HG02763 (cell line): ENCODE results near the gene CRPPA.
"Not testable (repeated sequence)": the region's sequence is repeated elsewhere in the genome, so short reads cannot be mapped to it uniquely, and the experiment has no call there.

Experiments used
- ATAC-seq: cut with Tn5 transposase; IDR thresholded peaks from one replicate; pipeline ENCODE4 v1.9.1; 2021; ENCODE audit warnings: mild to moderate bottlenecking, moderate library complexity; ENCODE audit not compliant: unreplicated experiment

The CRPPA gene

GRCh38 chr7:16421333-16422102 lies at the start of gene CRPPA:
CRPPA (minus strand) TSS chr7:16421538; CDS start chr7:16421322, 216 bp downstream.
- peak; percentile 32 for ATAC-seq

GRCh38 chr7:16465469-16466361 lies 44.4 kb upstream of the CRPPA start, which contains the start of gene SOSTDC1:
SOSTDC1 (minus strand) TSS chr7:16465738; CDS start chr7:16465668, 70 bp downstream.
- ATAC-seq = no peak

DNA sequence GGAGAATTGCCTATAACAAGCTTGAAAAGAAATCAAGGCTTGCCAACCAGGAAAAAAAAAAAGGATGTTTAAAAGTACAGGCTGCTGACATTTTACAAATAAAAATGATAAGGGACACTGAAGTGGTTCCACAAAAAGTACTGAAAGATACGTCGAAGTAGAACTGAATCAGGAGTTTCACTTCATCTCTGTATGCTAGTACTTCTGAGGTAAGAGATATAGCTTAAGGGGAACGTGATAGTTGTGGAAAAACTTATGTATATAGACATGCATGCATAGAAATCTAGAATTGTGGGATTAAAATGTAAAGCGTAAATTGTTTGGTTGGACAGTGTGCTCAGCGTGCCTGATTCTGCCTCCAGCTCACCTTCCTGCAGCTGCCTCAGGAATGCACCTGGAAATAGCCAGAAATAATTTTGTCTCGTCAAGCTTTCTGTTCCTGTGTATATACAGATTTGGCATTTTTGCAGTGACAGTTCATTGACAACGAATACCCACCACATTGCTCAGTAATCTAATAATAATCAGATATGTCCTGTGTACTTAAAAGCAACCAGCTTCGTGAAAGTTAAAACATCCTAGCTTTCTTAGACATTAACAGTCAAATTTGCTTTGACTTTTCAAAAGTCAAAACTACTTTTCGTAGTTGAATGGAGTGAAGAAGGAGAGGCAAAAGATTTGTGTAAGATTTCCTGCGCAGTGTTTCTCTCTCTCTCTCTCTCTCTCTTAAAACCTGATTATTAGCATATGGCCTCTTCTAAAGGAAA lies 42.8 kb upstream of the CRPPA start:
- no peak for ATAC-seq

DNA sequence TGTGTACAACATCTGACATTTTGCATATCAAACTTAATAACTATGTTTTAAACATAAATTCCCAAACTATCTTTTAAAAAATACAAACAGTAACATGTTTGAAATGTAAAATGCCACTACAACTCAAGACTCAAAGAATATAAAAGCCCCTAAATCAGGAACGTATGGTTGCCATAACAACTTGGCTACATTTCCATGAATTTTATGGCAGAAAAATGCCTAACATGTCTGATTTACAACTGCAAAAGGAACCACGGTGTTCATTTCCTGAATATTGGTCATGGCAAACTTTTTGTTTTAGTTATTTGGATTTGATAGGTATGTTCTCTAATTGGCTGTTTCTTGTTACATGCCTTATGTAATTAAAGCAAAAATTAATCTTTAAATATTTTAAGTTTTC lies 42.2 kb upstream of the CRPPA start:
- ATAC-seq = no peak

DNA sequence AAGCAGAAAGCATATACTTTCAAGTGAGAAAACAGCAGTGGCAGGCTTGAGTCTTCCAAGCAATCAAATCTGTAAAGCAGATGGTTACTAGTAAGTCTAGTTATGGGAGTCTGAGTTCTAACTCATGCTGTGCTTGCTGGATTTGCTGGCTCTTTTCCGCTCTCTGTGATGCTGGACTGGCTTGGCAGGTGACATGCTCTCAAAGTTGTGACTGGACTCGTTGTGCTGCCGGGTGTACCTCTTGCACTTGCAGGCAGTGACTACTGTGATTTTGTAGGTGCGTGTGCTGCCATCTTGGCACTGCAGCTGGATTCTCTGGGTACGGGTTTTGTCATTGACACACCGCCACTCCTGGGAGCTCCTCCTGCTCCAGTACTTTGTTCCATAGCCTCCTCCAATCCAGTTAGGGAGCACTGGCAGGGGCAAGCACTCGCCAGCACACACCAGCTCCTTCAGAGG lies 41.1 kb upstream of the CRPPA start:
- ATAC-seq = no peak

GRCh38 chr7:16460789-16461493 lies 39.6 kb upstream of the CRPPA start:
- ATAC-seq = no peak

DNA sequence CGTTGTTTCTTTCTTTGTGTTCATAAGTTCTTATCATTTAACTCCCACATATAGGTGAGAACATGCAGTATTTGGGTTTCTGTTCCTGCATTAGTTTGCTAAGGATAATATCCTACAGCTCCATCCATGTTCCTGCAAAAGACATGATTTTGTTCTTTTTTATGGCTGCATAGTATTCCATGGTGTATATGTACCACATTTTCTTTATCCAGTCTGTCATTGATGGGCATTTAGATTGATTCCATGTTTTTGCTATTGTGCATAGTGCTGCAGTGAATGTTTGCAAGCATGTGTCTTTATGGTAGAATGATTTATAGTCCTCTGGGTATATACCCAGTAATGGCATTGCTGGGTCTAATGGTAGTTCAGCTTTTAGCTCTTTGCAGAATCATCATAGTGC lies 35.0 kb upstream of the CRPPA start:
- ATAC-seq = not testable (repeated sequence)

GRCh38 chr7:16455591-16455990 lies 34.3 kb upstream of the CRPPA start:
- ATAC-seq = no peak

- no peak for ATAC-seq
Observed at GRCh38 chr7:16450366-16450765, 29.0 kb upstream of the CRPPA start.

GRCh38 chr7:16447876-16448275 lies 26.5 kb upstream of the CRPPA start:
- no peak for ATAC-seq

GRCh38 chr7:16446508-16446907 lies 25.2 kb upstream of the CRPPA start:
- ATAC-seq = no peak

GRCh38 chr7:16443871-16444270 lies 22.5 kb upstream of the CRPPA start:
- not testable (repeated sequence) for ATAC-seq

GRCh38 chr7:16438988-16439387 lies 17.6 kb upstream of the CRPPA start:
- no peak for ATAC-seq

DNA sequence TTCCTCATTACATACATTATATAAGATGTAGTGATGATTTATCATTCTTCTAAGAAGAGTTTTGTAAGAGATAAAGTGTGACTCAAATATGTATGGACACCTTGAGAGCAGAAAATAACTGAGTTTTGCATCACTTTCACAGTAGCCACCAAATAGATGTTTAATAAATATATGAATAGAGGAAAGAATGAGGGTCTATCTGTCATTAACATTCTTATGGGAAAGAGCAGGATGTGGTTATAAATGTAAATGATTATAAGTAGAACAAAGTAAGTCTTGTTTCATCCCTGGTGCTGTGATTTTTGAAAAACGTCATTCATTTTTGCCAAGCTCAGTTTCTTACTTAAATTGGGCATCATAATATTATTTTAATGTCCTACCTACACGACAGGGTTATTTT lies 15.0 kb upstream of the CRPPA start:
- no peak for ATAC-seq

DNA sequence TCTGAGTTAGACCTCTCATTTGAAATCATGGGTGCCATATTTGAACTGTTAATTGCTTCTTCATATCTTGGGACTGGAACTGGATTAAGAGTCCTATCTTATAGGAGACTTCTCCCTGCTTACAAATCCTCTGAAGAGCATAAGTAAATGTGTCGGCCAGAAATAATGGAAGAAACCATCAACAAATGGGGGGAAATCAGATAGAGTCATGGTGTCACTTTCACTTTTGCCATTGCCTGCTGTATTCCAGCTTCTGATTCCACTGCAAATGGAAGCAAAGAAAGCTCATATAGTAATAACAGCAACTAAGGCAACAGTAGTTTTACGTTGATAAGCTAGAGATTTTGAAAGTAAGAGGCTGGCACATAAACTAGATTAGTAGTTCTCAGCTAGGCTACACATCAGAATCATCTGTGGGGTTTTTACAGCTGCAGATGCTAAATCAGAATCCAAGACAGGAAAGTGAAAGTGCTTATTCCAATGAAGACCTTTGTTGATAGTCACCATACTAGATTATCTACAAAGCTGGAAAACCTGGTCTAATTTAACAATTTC lies 12.3 kb upstream of the CRPPA start:
- ATAC-seq = no peak

GRCh38 chr7:16432425-16432731 lies 11.0 kb upstream of the CRPPA start:
- ATAC-seq = no peak

- ATAC-seq = peak; percentile 59
Observed at GRCh38 chr7:16431646-16432424, 10.5 kb upstream of the CRPPA start.

DNA sequence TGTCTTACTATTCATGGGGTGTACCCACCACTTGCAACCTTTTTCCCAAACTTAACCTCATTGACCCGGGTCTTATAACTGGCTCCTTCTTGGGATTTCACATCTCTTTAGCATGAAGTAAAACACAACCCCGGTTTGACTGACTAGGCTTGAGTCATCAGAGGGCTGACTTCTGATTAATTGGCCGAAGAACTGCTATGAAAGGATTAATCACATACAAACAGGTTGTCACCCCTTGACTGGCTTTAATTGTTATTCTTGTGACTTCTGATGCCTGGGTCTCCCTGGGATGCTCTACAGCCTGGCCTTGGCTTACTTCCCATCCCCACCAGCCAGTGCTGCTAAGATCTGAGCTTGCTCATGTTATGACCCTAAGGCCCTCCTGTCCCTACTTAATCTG lies 8.8 kb upstream of the CRPPA start:
- no peak for ATAC-seq

- no peak for ATAC-seq
Observed at GRCh38 chr7:16428672-16429071, 7.3 kb upstream of the CRPPA start.

DNA sequence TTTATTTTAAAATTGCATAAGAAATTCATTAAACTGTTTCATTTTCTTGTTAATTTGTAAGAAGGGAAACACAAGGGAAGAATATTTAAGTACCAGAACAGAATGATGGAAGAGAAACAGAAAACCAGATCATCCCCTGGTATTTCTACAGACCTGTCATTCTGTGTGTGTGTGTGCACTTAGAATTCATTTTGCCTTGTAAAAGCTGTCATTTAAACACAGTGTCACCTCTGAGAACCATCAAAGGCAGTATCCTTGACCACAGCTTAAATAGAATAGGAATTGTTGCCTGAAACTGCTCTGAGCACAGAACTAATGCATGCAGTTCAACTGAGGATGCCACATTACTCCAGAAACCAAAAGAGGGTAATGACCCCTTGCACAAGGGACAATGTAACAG lies 6.8 kb upstream of the CRPPA start:
- ATAC-seq = no peak
